HL-60 (cell line): Measurements from ENCODE around the gene RFX1.

Experiments
- POLR2AphosphoS5 ChIP-seq: IDR thresholded peaks from 2 replicates; pipeline ENCODE4 v1.6.1; 2012; ENCODE audit warnings: low read depth
- TF ChIP-seq, protein P1 (sequence below): IDR thresholded peaks from one replicate; pipeline ENCODE4 v1.5.1; 2011; ENCODE audit warnings: low read length, control low read depth, inconsistent platforms; ENCODE audit not compliant: insufficient read depth
- TF ChIP-seq, protein P2 (sequence below): IDR thresholded peaks from 2 replicates; pipeline ENCODE4 v1.6.1; 2012; ENCODE audit warnings: low read depth; ENCODE audit not compliant: insufficient replicate concordance

DNA sequence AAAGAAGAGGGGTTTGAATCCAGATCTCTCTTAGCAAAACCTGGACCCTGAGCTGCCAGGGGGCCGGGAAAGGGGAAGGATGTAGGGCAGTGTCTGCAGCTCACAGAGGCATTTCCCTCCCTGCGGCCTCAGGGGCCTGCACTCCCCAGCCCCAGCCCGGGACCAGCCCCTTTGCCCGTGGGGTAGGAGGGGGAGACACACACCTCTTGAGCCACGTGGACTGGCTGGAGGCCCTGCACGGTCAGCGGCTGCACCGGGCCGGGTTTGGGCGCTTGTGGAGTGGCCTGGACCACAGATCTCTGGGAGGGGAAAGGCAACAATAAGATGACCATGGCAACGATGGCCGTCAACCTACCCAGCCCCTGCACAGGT is 26.9 kb downstream of the RFX1 start:
- TF ChIP-seq, protein P1, sequence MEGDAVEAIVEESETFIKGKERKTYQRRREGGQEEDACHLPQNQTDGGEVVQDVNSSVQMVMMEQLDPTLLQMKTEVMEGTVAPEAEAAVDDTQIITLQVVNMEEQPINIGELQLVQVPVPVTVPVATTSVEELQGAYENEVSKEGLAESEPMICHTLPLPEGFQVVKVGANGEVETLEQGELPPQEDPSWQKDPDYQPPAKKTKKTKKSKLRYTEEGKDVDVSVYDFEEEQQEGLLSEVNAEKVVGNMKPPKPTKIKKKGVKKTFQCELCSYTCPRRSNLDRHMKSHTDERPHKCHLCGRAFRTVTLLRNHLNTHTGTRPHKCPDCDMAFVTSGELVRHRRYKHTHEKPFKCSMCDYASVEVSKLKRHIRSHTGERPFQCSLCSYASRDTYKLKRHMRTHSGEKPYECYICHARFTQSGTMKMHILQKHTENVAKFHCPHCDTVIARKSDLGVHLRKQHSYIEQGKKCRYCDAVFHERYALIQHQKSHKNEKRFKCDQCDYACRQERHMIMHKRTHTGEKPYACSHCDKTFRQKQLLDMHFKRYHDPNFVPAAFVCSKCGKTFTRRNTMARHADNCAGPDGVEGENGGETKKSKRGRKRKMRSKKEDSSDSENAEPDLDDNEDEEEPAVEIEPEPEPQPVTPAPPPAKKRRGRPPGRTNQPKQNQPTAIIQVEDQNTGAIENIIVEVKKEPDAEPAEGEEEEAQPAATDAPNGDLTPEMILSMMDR: no peak
- TF ChIP-seq POLR2AphosphoS5: no peak
- TF ChIP-seq, protein P2, sequence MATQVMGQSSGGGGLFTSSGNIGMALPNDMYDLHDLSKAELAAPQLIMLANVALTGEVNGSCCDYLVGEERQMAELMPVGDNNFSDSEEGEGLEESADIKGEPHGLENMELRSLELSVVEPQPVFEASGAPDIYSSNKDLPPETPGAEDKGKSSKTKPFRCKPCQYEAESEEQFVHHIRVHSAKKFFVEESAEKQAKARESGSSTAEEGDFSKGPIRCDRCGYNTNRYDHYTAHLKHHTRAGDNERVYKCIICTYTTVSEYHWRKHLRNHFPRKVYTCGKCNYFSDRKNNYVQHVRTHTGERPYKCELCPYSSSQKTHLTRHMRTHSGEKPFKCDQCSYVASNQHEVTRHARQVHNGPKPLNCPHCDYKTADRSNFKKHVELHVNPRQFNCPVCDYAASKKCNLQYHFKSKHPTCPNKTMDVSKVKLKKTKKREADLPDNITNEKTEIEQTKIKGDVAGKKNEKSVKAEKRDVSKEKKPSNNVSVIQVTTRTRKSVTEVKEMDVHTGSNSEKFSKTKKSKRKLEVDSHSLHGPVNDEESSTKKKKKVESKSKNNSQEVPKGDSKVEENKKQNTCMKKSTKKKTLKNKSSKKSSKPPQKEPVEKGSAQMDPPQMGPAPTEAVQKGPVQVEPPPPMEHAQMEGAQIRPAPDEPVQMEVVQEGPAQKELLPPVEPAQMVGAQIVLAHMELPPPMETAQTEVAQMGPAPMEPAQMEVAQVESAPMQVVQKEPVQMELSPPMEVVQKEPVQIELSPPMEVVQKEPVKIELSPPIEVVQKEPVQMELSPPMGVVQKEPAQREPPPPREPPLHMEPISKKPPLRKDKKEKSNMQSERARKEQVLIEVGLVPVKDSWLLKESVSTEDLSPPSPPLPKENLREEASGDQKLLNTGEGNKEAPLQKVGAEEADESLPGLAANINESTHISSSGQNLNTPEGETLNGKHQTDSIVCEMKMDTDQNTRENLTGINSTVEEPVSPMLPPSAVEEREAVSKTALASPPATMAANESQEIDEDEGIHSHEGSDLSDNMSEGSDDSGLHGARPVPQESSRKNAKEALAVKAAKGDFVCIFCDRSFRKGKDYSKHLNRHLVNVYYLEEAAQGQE: no peak
